IMR-90 (cell line): Measurements from ENCODE around the gene SPTB. TPM values are rescaled to one million over a fixed set of nuclear protein-coding genes. Genes with fewer than 3 reads are reported as not detected.

ENCODE experiments used
- ATAC-seq: fragments of 200-7000 bp; cut with Tn5 transposase; 2 replicates; pipeline ENCODE4 v1.9.1; 2020; ENCODE audit warnings: low read depth, mild to moderate bottlenecking, moderate library complexity
- BruUV-seq: library from RNA; stranded (reverse); fragments of 400-500 nt; replicated peaks from 2 replicates; lab custom pipeline; 2021; lab: Mats Ljungman, UMichigan
- CTCF ChIA-PET: fragments of 300-600 bp; formaldehyde crosslinking; extraction: SDS; loops from one replicate; lab custom pipeline; 2021; ENCODE audit warnings: antibody characterized with exemption; lab: Yijun Ruan, JAX
- POLR2A ChIA-PET: fragments of 300-600 bp; sonication (Branson Sonifier 250); formaldehyde crosslinking; loops from one replicate; lab custom pipeline; 2022; ENCODE audit warnings: antibody characterized with exemption; ENCODE audit not compliant: unreplicated experiment; lab: Charles Lee
- DNase-seq: peaks from one replicate; pipeline ENCODE4 v3.0.0; 2013
- H2AFZ ChIP-seq: replicated peaks from 2 replicates; pipeline ENCODE3; 2013; ENCODE audit warnings: low read length, mild to moderate bottlenecking; ENCODE audit not compliant: poor library complexity
- H2AK5ac ChIP-seq: 2 replicates; pipeline ENCODE4 v1.6.1; 2013; ENCODE audit warnings: low read depth, low read length, inconsistent platforms
- H2AK9ac ChIP-seq: replicated peaks from 2 replicates; pipeline ENCODE3; 2013; ENCODE audit warnings: mild to moderate bottlenecking, low read depth, low read length, moderate library complexity; ENCODE audit not compliant: poor library complexity
- H2BK120ac ChIP-seq: 2 replicates; pipeline ENCODE4 v1.6.1; 2013; ENCODE audit warnings: low read depth, low read length, inconsistent platforms
- H2BK15ac ChIP-seq: 3 replicates; pipeline ENCODE4 v1.6.1; 2013; ENCODE audit warnings: low read depth, low read length, inconsistent platforms
- H2BK20ac ChIP-seq: 2 replicates; pipeline ENCODE4 v1.6.1; 2013; ENCODE audit warnings: low read depth, mild to moderate bottlenecking, inconsistent platforms, low read length, moderate library complexity
- H2BK5ac ChIP-seq: 2 replicates; pipeline ENCODE4 v1.6.1; 2013; ENCODE audit warnings: mild to moderate bottlenecking, low read depth, low read length, inconsistent platforms; ENCODE audit not compliant: poor library complexity, severe bottlenecking
- H3K14ac ChIP-seq: replicated peaks from 2 replicates; pipeline ENCODE4 v1.6.1; 2013; ENCODE audit warnings: low read depth, low read length, inconsistent platforms
- H3K18ac ChIP-seq: 2 replicates; pipeline ENCODE4 v1.6.1; 2013; ENCODE audit warnings: low read depth, low read length, control low read depth
- H3K23ac ChIP-seq: 2 replicates; pipeline ENCODE4 v1.6.1; 2013; ENCODE audit warnings: low read depth, low read length, inconsistent platforms
- H3K27ac ChIP-seq: 2 replicates; pipeline ENCODE4 v1.5.1; 2013; ENCODE audit warnings: mild to moderate bottlenecking, control low read depth, low read length; ENCODE audit not compliant: insufficient read depth
- H3K27me3 ChIP-seq: 2 replicates; pipeline ENCODE4 v1.6.1; 2013; ENCODE audit warnings: low read length; ENCODE audit not compliant: control insufficient read depth, insufficient read depth
- H3K36me3 ChIP-seq: 2 replicates; pipeline ENCODE4 v1.6.1; 2013; ENCODE audit warnings: low read length, mixed read lengths; ENCODE audit not compliant: control insufficient read depth, insufficient read depth
- H3K4ac ChIP-seq: 2 replicates; pipeline ENCODE4 v1.6.1; 2013; ENCODE audit warnings: low read depth, low read length, inconsistent platforms
- H3K4me1 ChIP-seq: 2 replicates; pipeline ENCODE4 v1.6.1; 2013; ENCODE audit warnings: low read length, mixed read lengths; ENCODE audit not compliant: control insufficient read depth, insufficient read depth
- H3K4me2 ChIP-seq: 2 replicates; pipeline ENCODE4 v1.6.1; 2013; ENCODE audit warnings: low read depth, mild to moderate bottlenecking, control low read depth, low read length, moderate library complexity
- H3K4me3 ChIP-seq: 2 replicates; pipeline ENCODE4 v1.5.1; 2013; ENCODE audit warnings: low read depth, mild to moderate bottlenecking, control low read depth, low read length, moderate library complexity; ENCODE audit not compliant: insufficient read depth
- H3K56ac ChIP-seq: 2 replicates; pipeline ENCODE4 v1.6.1; 2013; ENCODE audit warnings: low read length, inconsistent platforms; ENCODE audit not compliant: insufficient read depth; ENCODE audit errors: extremely low read depth
- H3K79me1 ChIP-seq, 2 experiments: 2 replicates each; pipeline ENCODE4 v1.6.1; 2013; ENCODE audit warnings: low read length in 2 of 2, inconsistent platforms in 1 of 2, low read depth in 1 of 2
- H3K9ac ChIP-seq: 2 replicates; pipeline ENCODE4 v1.6.1; 2013; ENCODE audit warnings: low read depth, low read length, control low read depth
- H3K9me1 ChIP-seq: 2 replicates; pipeline ENCODE4 v1.6.1; 2013; ENCODE audit warnings: low read length, inconsistent platforms; ENCODE audit not compliant: insufficient read depth
- H3K9me3 ChIP-seq: 2 replicates; pipeline ENCODE4 v1.6.1; 2013; ENCODE audit warnings: low read length; ENCODE audit not compliant: control insufficient read depth, insufficient read depth
- H4K20me1 ChIP-seq: 2 replicates; pipeline ENCODE4 v1.6.1; 2013; ENCODE audit warnings: low read length, inconsistent platforms; ENCODE audit not compliant: insufficient read depth
- H4K5ac ChIP-seq: 2 replicates; pipeline ENCODE4 v1.6.1; 2013; ENCODE audit warnings: mild to moderate bottlenecking, low read depth, low read length, control low read depth
- H4K8ac ChIP-seq, 2 experiments: 2 replicates each; pipeline ENCODE4 v1.6.1; 2013; ENCODE audit warnings: low read depth in 2 of 2, low read length in 2 of 2, control low read depth in 1 of 2, inconsistent platforms in 1 of 2
- H4K91ac ChIP-seq: 2 replicates; pipeline ENCODE4 v1.6.1; 2013; ENCODE audit warnings: low read depth, low read length, inconsistent platforms; ENCODE audit not compliant: insufficient read depth
- MAZ ChIP-seq: IDR thresholded peaks from 2 replicates; pipeline ENCODE4 v1.6.1; 2012; ENCODE audit warnings: low read depth, mild to moderate bottlenecking, low read length, improper control_type of control experiment, moderate library complexity, borderline replicate concordance
- POLR2A ChIP-seq: IDR thresholded peaks from 2 replicates; pipeline ENCODE4 v1.6.1; 2012; ENCODE audit warnings: mild to moderate bottlenecking, low read depth, low read length
- RAD21 ChIP-seq: IDR thresholded peaks from 2 replicates; pipeline ENCODE4 v1.6.1; 2012; ENCODE audit warnings: low read length, improper control_type of control experiment
- WGBS, 2 experiments: methylation state at CpG; one replicate each; pipeline versions ENCODE4 v1.1.5 to v1.1.7; 2013; ENCODE audit warnings: missing lambda C conversion rate in 2 of 2; ENCODE audit not compliant: insufficient read length in 1 of 2; ENCODE audit errors: extremely low coverage in 2 of 2; 5-methylcytosine and 5-hydroxymethylcytosine counted together
- dilution Hi-C: fragments of 300-500 bp; cut with HindIII; formaldehyde crosslinking; loops from one replicate; pipeline ENCODE4 v1.14.3; 2018; ENCODE audit warnings: low sequenced_read_pairs; ENCODE audit not compliant: unreplicated experiment
- in situ Hi-C: fragments of 300-500 bp; cut with MboI; formaldehyde crosslinking; loops from 3 replicates; pipeline ENCODE4 v1.14.3; 2019; ENCODE audit warnings: low sequenced_read_pairs, inconsistent platforms, mixed read lengths
- intact Hi-C: fragments of 100-400 bp; cut with micrococcal nuclease; formaldehyde crosslinking; loops from 2 replicates; pipeline ENCODE4 v1.10.0; 2022
- polyA plus RNA-seq, 3 experiments: library from polyadenylated mRNA; depleted of rRNA; stranded (reverse); fragments of >200 nt; gene quantifications; 2 replicates each; pipeline ENCODE4 v1.2.3, GENCODE V29; 2012; ENCODE audit warnings: low replicate concordance in 1 of 3
- total RNA-seq: library from RNA; depleted of rRNA; stranded (reverse); fragments of >200 nt; gene quantifications from 2 replicates; pipeline ENCODE4 v1.2.3, GENCODE V29; 2012

Gene SPTB
- total and polyA plus RNA-seq, 2 of the 4 experiments (the other 2 are of a cell fraction): under 0.01 to 0.07 TPM

GRCh38 chr14:64730061-64730440 lies 149.7 kb downstream of the SPTB start:
- H3K79me1 ChIP-seq: peaks cover 0 to 7% of the 10 kb centered on the region in 2 experiments; a peak in 2 of 4 replicates
- dilution Hi-C loops (no loop called here), in situ Hi-C loops (no loop called here), intact Hi-C loops (no loop called here)
- H3K4ac ChIP-seq: no peak overlapping the region
- H2AFZ ChIP-seq: no peak overlapping the region
- BruUV-seq: no TSS peak
- no peak overlapping the region for H4K5ac ChIP-seq
- H3K36me3 ChIP-seq: peaks cover 28% of the 10 kb centered on the region
- no peaks in the 10 kb centered on the region for H3K9me3 ChIP-seq
- DNase-seq (no peak), ATAC-seq (no peak)
- H3K56ac ChIP-seq: no peak overlapping the region
- no peak overlapping the region for H3K27ac ChIP-seq
- no peak overlapping the region for H3K4me3 ChIP-seq
- H4K91ac ChIP-seq: no peak overlapping the region
- ChIA-PET POLR2A (no interaction called here), CTCF (no interaction called here)
- H3K23ac ChIP-seq: no peak overlapping the region
- WGBS, 2 experiments: no CpG with 5 or more reads among the region's 1 CpG
- no peak overlapping the region for H2BK15ac ChIP-seq
- H3K4me1 ChIP-seq: peaks cover 2% of the 10 kb centered on the region
- peaks cover 6% of the 10 kb centered on the region; the same call in 1 of the 2 replicates for H3K9me1 ChIP-seq
- no peak overlapping the region for H2AK9ac ChIP-seq
- no peak for TF ChIP-seq MAZ
- TF ChIP-seq POLR2A: no peak
- no peak for TF ChIP-seq RAD21
- no peak overlapping the region for H2BK5ac ChIP-seq
- no peak overlapping the region for H3K14ac ChIP-seq
- no peak overlapping the region for H2BK120ac ChIP-seq
- no peak overlapping the region for H3K9ac ChIP-seq
- H2AK5ac ChIP-seq: no peak overlapping the region
- H3K4me2 ChIP-seq: no peak overlapping the region
- H3K18ac ChIP-seq: no peak overlapping the region
- no peaks in the 10 kb centered on the region for H3K27me3 ChIP-seq
- no peaks in the 10 kb centered on the region for H4K20me1 ChIP-seq
- H2BK20ac ChIP-seq: no peak overlapping the region
- H4K8ac ChIP-seq: no peak overlapping the region
